ENCODE measurements around the gene SPDEF.

DNA sequence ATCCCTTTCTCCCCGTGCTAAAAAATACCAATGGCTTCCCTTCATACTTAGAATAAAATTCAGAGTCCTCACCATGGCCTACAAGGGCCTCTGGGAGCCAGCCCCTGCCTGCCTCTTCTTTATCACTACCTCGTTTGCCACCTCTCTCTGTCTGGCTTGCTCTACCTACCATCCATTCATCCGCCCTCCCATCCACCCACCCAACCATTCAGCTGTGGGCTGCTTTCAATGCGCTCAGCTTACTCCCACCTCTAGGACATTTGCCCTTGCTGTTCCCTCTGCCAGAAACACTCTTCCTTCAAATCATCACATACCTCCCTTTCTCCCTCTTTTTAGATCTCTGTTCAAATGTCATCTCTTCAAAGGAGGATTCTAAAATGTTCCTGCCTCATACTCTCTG is 45.8 kb downstream of the SPDEF start:
- no peak for TF ChIP-seq POLR2A (IDR thresholded peaks at IDR 0.05)
- TF ChIP-seq, protein P1, sequence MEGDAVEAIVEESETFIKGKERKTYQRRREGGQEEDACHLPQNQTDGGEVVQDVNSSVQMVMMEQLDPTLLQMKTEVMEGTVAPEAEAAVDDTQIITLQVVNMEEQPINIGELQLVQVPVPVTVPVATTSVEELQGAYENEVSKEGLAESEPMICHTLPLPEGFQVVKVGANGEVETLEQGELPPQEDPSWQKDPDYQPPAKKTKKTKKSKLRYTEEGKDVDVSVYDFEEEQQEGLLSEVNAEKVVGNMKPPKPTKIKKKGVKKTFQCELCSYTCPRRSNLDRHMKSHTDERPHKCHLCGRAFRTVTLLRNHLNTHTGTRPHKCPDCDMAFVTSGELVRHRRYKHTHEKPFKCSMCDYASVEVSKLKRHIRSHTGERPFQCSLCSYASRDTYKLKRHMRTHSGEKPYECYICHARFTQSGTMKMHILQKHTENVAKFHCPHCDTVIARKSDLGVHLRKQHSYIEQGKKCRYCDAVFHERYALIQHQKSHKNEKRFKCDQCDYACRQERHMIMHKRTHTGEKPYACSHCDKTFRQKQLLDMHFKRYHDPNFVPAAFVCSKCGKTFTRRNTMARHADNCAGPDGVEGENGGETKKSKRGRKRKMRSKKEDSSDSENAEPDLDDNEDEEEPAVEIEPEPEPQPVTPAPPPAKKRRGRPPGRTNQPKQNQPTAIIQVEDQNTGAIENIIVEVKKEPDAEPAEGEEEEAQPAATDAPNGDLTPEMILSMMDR (IDR thresholded peaks at IDR 0.05), result no peak
